Ovary (tissue), 10 donors: ENCODE results near the gene CXCL10. TPM values are rescaled to one million over a fixed set of nuclear protein-coding genes. Genes with fewer than 3 reads are reported as not detected.

Experiments
- DNase-seq, 5 donors: peaks; one replicate each; pipeline ENCODE4 v3.0.0-alpha.2; 2019 to 2020
- H3K27ac ChIP-seq, 2 donors: fragments of 200-600 bp; one replicate each; pipeline versions ENCODE4 v1.5.1 to v1.8.0; 2019 to 2022
- H3K27me3 ChIP-seq: fragments of 200-600 bp; one replicate; pipeline ENCODE4 v1.8.0; 2022
- H3K36me3 ChIP-seq: fragments of 200-600 bp; sonication (generic); one replicate; pipeline ENCODE4 v1.5.1; 2019
- H3K4me1 ChIP-seq: one replicate; pipeline ENCODE4 v1.8.1; 2013; ENCODE audit warnings: mild to moderate bottlenecking, moderate library complexity; ENCODE audit not compliant: insufficient read depth
- H3K4me3 ChIP-seq: fragments of 200-600 bp; sonication (generic); one replicate; pipeline ENCODE4 v1.5.1; 2017
- H3K9me3 ChIP-seq, 2 donors: fragments of 200-600 bp in 1 of 2; sonication (generic) in 1 of 2; one replicate each; pipeline versions ENCODE4 v1.5.1 to v1.8.1; 2013 to 2019; ENCODE audit warnings: mild to moderate bottlenecking in 1 of 2, moderate library complexity in 1 of 2
- EP300 ChIP-seq: sonication (generic); formaldehyde crosslinking; IDR thresholded peaks from one replicate; pipeline ENCODE4 v1.6.1; 2017; ENCODE audit warnings: antibody characterized with exemption
- POLR2A ChIP-seq: fragments of 450-650 bp; IDR thresholded peaks from one replicate; pipeline ENCODE4 v1.6.1; 2017; ENCODE audit warnings: antibody characterized with exemption, mild to moderate bottlenecking, moderate library complexity
- WGBS, 3 donors: extraction: QIAGEN DNeasy Blood & Tissue Kit in 1 of 3; methylation state at CpG; one replicate each; pipeline versions ENCODE4 v1.1.5 to v1.1.7; 2013 to 2017; 5-methylcytosine and 5-hydroxymethylcytosine counted together
- intact Hi-C, 4 donors: fragments of 100-400 bp; cut with DNase I; formaldehyde crosslinking; loops; one replicate each; pipeline versions ENCODE4 v1.11.0 to v1.15.1; 2022 to 2023
- long read RNA-seq, 3 donors: library from polyadenylated mRNA in 2 of 3; unstranded in 2 of 3; transcript quantifications; one replicate each; pipeline ENCODE4 v2.0.0 and lab custom pipeline, GENCODE V29; 2021 to 2026
- polyA plus RNA-seq, 2 donors: library from polyadenylated mRNA; stranded (reverse); fragments of 200-250 nt in 1 of 2; fragments of 350-450 nt in 1 of 2; fragmentation: Illumina TruSeq in 1 of 2; extraction: RNeasy Lipid Tissue Mini Kit (QIAGEN cat#74804) in 1 of 2; gene quantifications; one replicate each; pipeline ENCODE4 v1.2.3, GENCODE V29; 2013 to 2014
- total RNA-seq, 7 donors: library from RNA; depleted of rRNA in 2 of 7; stranded (reverse); fragments of >200 nt in 2 of 7; fragmentation: NEBNext Ultra II Directional in 3 of 7; extraction: Animal tissue kit (Norgen Biotek cat#: 25700) in 3 of 7; gene quantifications; one replicate each; pipeline versions ENCODE4 v1.1.0 to v1.2.4, GENCODE V29; 2016 to 2023
- TF ChIP-seq, protein P1 (sequence below), 3 donors: fragments of 450-650 bp in 2 of 3; fragments of 200-600 bp in 1 of 3; IDR thresholded peaks; one replicate each; pipeline versions ENCODE4 v1.5.1 to v1.8.0; 2016 to 2022; ENCODE audit warnings: antibody characterized with exemption in 3 of 3, mild to moderate bottlenecking in 1 of 3
- donor health status: DM: no; HTN: no; CAD: no; lungs with moderate emphysema.
- donor health status: DM: no; HTN: no; CAD: no.
- donor health status: Bipolar disorder and iron deficiency.
- donor health status: DM: yes; HTN: yes; CAD: no.
- donor health status: DM: no; HTN: no; CAD: no.
- donor health status: DM: yes; HTN: yes; CAD: no.

CXCL10 gene
- total RNA-seq (10 to 100 TPM in 1 of 7 donors, 1 to 10 TPM in 1, under 1 TPM in 2, not detected in 3; 0.24 to 17.3 (median 1.0) TPM), polyA plus RNA-seq (1 to 10 TPM in 1 of 2 donors, under 1 TPM in 1; 0.12 to 5.3 TPM)
- long read RNA-seq, donor 1, partial matches to known transcripts, result 0 of 1 reads
- long read RNA-seq, donor 1, other reads (novel, unspliced or antisense), result 0 of 1 reads
- long read RNA-seq, donor 2, partial matches to known transcripts, result 0 of 1 reads
- long read RNA-seq, donor 2, other reads (novel, unspliced or antisense), result 0 of 1 reads
- long read RNA-seq, donor 3, partial matches to known transcripts, result 0 of 1 reads
- long read RNA-seq, donor 3, other reads (novel, unspliced or antisense), result 0 of 1 reads

DNA sequence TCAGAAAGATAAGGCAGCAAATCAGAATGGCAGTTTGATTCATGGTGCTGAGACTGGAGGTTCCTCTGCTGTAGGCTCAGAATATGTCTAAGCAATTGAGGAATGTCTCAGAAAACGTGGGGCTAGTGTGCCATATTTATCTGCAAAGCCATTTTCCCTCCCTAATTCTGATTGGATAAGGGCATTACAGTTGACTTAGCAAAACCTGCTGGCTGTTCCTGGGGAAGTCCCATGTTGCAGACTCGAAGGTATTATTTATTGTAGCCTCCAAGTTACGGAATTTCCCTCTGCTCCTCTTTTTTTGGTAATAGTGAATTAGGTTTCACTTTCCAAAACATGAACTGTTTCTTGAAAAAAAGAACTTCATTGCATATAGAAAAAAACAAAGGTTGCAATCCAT, at the start of gene CXCL10:
Gene CXCL10 (minus strand): TSS at position 109 of the 400 bp plus-strand sequence. CDS start 66 bp downstream, at position 43.
- Histone ChIP-seq H3K9me3 (no peaks in the 10 kb centered on the region), H3K27ac (no peak within 1 kb of the TSS), H3K4me3 (no peak within 1 kb of the TSS), H3K36me3 (no peaks in the 10 kb centered on the region), H3K4me1 (no peaks in the 10 kb centered on the region), H3K27me3 (no peaks in the 10 kb centered on the region)
- no peak for DNase-seq
- 6 to 12% (median 9%) methylated on average over 3 of the region's 3 CpGs for WGBS, 3 donors
- TF ChIP-seq EP300 (no peak), POLR2A (no peak)
- TF ChIP-seq, protein P1, sequence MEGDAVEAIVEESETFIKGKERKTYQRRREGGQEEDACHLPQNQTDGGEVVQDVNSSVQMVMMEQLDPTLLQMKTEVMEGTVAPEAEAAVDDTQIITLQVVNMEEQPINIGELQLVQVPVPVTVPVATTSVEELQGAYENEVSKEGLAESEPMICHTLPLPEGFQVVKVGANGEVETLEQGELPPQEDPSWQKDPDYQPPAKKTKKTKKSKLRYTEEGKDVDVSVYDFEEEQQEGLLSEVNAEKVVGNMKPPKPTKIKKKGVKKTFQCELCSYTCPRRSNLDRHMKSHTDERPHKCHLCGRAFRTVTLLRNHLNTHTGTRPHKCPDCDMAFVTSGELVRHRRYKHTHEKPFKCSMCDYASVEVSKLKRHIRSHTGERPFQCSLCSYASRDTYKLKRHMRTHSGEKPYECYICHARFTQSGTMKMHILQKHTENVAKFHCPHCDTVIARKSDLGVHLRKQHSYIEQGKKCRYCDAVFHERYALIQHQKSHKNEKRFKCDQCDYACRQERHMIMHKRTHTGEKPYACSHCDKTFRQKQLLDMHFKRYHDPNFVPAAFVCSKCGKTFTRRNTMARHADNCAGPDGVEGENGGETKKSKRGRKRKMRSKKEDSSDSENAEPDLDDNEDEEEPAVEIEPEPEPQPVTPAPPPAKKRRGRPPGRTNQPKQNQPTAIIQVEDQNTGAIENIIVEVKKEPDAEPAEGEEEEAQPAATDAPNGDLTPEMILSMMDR (IDR thresholded peaks at IDR 0.05), result no peak
- intact Hi-C loops, result no loop called here

DNA sequence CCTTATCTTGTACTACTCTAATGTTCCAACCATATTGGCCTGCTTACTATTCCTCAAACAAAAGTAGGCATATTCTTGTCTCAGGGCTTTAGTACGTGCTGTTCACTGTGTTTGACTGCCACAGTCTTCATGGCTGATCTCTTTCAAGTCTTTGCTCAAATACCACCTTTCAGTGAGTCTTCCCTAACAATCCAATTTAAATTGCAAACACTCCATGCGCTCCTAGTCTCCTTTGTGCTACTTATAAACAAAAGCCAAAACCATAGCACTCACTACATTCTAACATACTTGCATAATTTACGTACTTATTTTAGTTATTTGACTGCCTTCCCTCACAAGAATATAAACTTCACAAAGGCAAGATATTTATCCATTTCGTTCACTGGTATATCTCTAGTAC, 49.5 kb upstream of the CXCL10 start:
- TF ChIP-seq EP300 (no peak), POLR2A (no peak)
- TF ChIP-seq, protein P1 (IDR thresholded peaks at IDR 0.05), result no peak
- Histone ChIP-seq H3K27me3 (no peaks in the 10 kb centered on the region), H3K4me3 (no peak overlapping the region), H3K27ac (no peak overlapping the region), H3K9me3 (no peaks in the 10 kb centered on the region), H3K36me3 (no peaks in the 10 kb centered on the region), H3K4me1 (no peaks in the 10 kb centered on the region)
- intact Hi-C loops, result no loop called here
- 79 to 85% (median 81%) methylated on average over 4 of the region's 4 CpGs for WGBS, 3 donors
- DNase-seq, result no peak

DNA sequence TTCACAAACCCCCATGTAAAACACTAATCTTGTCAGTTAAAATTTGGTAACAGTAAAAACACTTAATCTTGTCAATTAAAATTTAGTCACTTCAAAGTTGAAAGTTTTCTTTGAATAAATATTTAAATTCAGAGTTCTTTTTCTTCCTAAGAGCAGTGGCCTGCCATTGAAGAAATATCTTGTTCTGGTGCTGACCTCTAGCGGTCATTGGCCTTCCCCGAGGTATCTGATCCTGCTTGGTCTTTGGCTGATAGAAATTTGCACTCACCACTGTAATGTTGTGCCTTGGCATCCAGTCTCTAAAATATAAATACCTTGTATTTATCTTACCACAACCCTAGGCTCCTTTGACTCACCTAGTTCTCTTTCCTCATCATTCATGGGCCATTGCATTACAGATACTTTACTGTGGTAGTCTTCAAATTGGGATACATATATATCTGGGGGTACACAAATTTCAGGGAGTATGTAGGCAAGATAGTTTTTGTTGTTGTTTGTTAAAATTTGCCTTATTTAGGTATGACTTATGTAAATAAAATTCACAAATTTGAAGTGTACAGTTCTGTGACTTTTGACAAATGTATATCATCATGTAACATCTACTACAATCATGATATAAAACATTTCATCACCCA, 44.5 kb upstream of the CXCL10 start:
- WGBS, 3 donors, result 0 to 1% (median 0%) methylated on average over 2 of the region's 2 CpGs
- Histone ChIP-seq H3K9me3 (no peaks in the 10 kb centered on the region), H3K36me3 (no peaks in the 10 kb centered on the region), H3K27me3 (no peaks in the 10 kb centered on the region), H3K4me1 (no peaks in the 10 kb centered on the region), H3K27ac (no peak overlapping the region), H3K4me3 (no peak overlapping the region)
- DNase-seq, result peak; percentile 23 to 59 (median 51)
- intact Hi-C loops, result loop anchor here in 2 of 4 donors (5.0 to 10.0 kb wide), 2 partner anchors 73 to 75 kb away; partner anchors contain the start of gene SDAD1 (in 2 of the 2)
- TF ChIP-seq EP300 (no peak), POLR2A (no peak)
- TF ChIP-seq, protein P1 (IDR thresholded peaks at IDR 0.05), result peak in 1 of 3 donors; percentile 17

DNA sequence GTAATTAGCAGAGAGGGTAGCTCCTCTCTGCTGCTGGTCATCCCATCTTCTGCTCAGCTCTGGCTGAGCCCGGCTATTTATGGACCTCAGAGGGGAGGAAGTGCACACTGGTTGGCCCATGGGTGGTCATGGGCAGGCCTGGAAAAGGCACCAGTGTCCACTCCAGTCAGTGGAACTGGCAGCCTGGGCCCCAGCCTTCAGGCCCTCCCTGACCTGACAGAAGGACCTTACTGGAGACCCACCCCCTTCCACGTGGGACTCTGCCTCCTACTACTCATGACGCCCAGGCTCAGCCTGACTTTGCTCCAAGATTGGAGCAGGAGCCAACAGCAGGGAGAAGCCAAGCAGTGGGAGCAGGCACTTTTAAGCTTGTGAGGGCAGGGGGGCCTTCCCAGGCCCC, 43.2 kb upstream of the CXCL10 start:
- intact Hi-C loops, result loop anchor here in 2 of 4 donors (5.0 to 10.0 kb wide), 2 partner anchors 72 to 74 kb away; partner anchors contain the start of gene SDAD1 (in 2 of the 2)

More for the DNA sequence above, 43.2 kb upstream of the CXCL10 start:
- Histone ChIP-seq H3K4me1 (no peaks in the 10 kb centered on the region), H3K27me3 (no peaks in the 10 kb centered on the region), H3K9me3 (no peaks in the 10 kb centered on the region), H3K4me3 (no peak overlapping the region), H3K36me3 (no peaks in the 10 kb centered on the region), H3K27ac (no peak overlapping the region)
- DNase-seq, result no peak
- TF ChIP-seq, protein P1 (IDR thresholded peaks at IDR 0.05), result no peak
- TF ChIP-seq POLR2A (no peak), EP300 (no peak)
- WGBS, 3 donors, result 52 to 75% (median 71%) methylated on average over 2 to 3 of the region's 3 CpGs
